HEK293 (cell line): ENCODE results near the gene RAB9B.

Source experiments
- CTCF ChIA-PET: fragments of 350-600 bp; formaldehyde crosslinking; extraction: SDS; loops from one replicate; lab custom pipeline; 2021; ENCODE audit warnings: antibody characterized with exemption; lab: Yijun Ruan, JAX
- POLR2A ChIA-PET: fragments of 300-600 bp; formaldehyde crosslinking; extraction: SDS; loops from one replicate; lab custom pipeline; 2020; ENCODE audit warnings: antibody characterized with exemption, inconsistent platforms; lab: Yijun Ruan, JAX
- H3K27ac ChIP-seq: fragments of 200-500 bp; sonication (Bioruptor generic); 2 replicates; pipeline ENCODE4 v1.5.1; 2014; ENCODE audit warnings: low read depth, low read length, control low read depth, inconsistent platforms; ENCODE audit errors: extremely low read depth
- H3K36me3 ChIP-seq, 2 experiments: fragments of 200-500 bp in 1 of 2; sonication (Bioruptor generic) in 1 of 2; 1 replicate in 1 of 2; 2 replicates in 1 of 2; pipeline ENCODE4 v1.5.1; 2014 to 2017; ENCODE audit warnings: inconsistent platforms in 2 of 2, low read length in 2 of 2; ENCODE audit not compliant: control insufficient read depth in 2 of 2, insufficient read depth in 1 of 2
- H3K4me1 ChIP-seq: fragments of 200-500 bp; sonication (Bioruptor generic); 2 replicates; pipeline ENCODE4 v1.5.1; 2014; ENCODE audit warnings: mild to moderate bottlenecking, low read length, inconsistent platforms; ENCODE audit not compliant: control insufficient read depth, insufficient read depth
- H3K4me3 ChIP-seq: 2 replicates; pipeline ENCODE4 v1.5.1; 2011; ENCODE audit warnings: low read depth, mild to moderate bottlenecking, control low read depth, low read length, moderate library complexity
- H3K9me3 ChIP-seq: fragments of 200-500 bp; sonication (Bioruptor generic); 2 replicates; pipeline ENCODE4 v1.5.1; 2014; ENCODE audit warnings: low read depth, low read length, inconsistent platforms; ENCODE audit not compliant: control insufficient read depth, insufficient read depth
- EGR2 ChIP-seq: fragments of 450-650 bp; formaldehyde crosslinking; IDR thresholded peaks from 2 replicates; pipeline ENCODE4 v1.5.1; 2016; ENCODE audit warnings: low read depth, missing biosample characterization, missing genetic modification characterization
- GLIS1 ChIP-seq: fragments of 450-650 bp; formaldehyde crosslinking; IDR thresholded peaks from 2 replicates; pipeline ENCODE4 v1.5.1; 2016; ENCODE audit warnings: missing biosample characterization, missing genetic modification characterization
- PATZ1 ChIP-seq: fragments of 450-650 bp; formaldehyde crosslinking; IDR thresholded peaks from 2 replicates; pipeline ENCODE4 v1.5.1; 2016; ENCODE audit warnings: missing biosample characterization, missing genetic modification characterization
- PBX3 ChIP-seq: sonication (generic); formaldehyde crosslinking; IDR thresholded peaks from 2 replicates; pipeline ENCODE4 v1.8.1; 2022; ENCODE audit warnings: mild to moderate bottlenecking, moderate library complexity, missing genetic modification reagents
- ZNF133 ChIP-seq: fragments of 450-650 bp; formaldehyde crosslinking; IDR thresholded peaks from 2 replicates; pipeline ENCODE4 v1.5.1; 2016; ENCODE audit warnings: missing biosample characterization, missing genetic modification characterization
- ZNF148 ChIP-seq: fragments of 450-650 bp; formaldehyde crosslinking; IDR thresholded peaks from 2 replicates; pipeline ENCODE4 v1.5.0; 2017; ENCODE audit warnings: missing biosample characterization, missing genetic modification characterization, borderline replicate concordance
- ZNF211 ChIP-seq: fragments of 450-650 bp; formaldehyde crosslinking; IDR thresholded peaks from 2 replicates; pipeline ENCODE4 v1.5.1; 2016; ENCODE audit warnings: low read depth, missing biosample characterization, missing genetic modification characterization
- ZNF223 ChIP-seq: fragments of 450-650 bp; formaldehyde crosslinking; IDR thresholded peaks from 2 replicates; pipeline ENCODE4 v1.5.1; 2016; ENCODE audit warnings: missing biosample characterization, missing genetic modification characterization
- ZNF324 ChIP-seq: fragments of 450-650 bp; formaldehyde crosslinking; IDR thresholded peaks from 2 replicates; pipeline ENCODE4 v1.5.1; 2016; ENCODE audit warnings: missing biosample characterization, missing genetic modification characterization
- ZNF391 ChIP-seq: fragments of 450-650 bp; formaldehyde crosslinking; IDR thresholded peaks from 2 replicates; pipeline ENCODE4 v1.5.1; 2016; ENCODE audit warnings: low read depth, missing biosample characterization, missing genetic modification characterization, borderline replicate concordance
- ZNF398 ChIP-seq: fragments of 450-650 bp; formaldehyde crosslinking; IDR thresholded peaks from 2 replicates; pipeline ENCODE4 v1.5.1; 2017; ENCODE audit warnings: missing biosample characterization, missing genetic modification characterization
- ZNF449 ChIP-seq: fragments of 450-650 bp; formaldehyde crosslinking; IDR thresholded peaks from 2 replicates; pipeline ENCODE4 v1.5.1; 2017; ENCODE audit warnings: missing biosample characterization, mild to moderate bottlenecking, missing genetic modification characterization, moderate library complexity
- ZNF548 ChIP-seq: fragments of 450-650 bp; formaldehyde crosslinking; IDR thresholded peaks from 2 replicates; pipeline ENCODE4 v1.5.1; 2016; ENCODE audit warnings: missing biosample characterization, missing genetic modification characterization
- ZNF561 ChIP-seq: fragments of 450-650 bp; IDR thresholded peaks from 2 replicates; pipeline ENCODE4 v1.5.1; 2018; ENCODE audit warnings: missing biosample characterization, missing genetic modification characterization, borderline replicate concordance
- ZNF660 ChIP-seq: fragments of 450-650 bp; IDR thresholded peaks from 2 replicates; pipeline ENCODE4 v1.5.1; 2018; ENCODE audit warnings: missing biosample characterization, mild to moderate bottlenecking, missing genetic modification characterization
- ZNF701 ChIP-seq: fragments of 450-650 bp; formaldehyde crosslinking; IDR thresholded peaks from 2 replicates; pipeline ENCODE4 v1.5.1; 2016; ENCODE audit warnings: missing biosample characterization, missing genetic modification characterization
- ZNF777 ChIP-seq: fragments of 450-650 bp; formaldehyde crosslinking; IDR thresholded peaks from 2 replicates; pipeline ENCODE4 v1.5.1; 2017; ENCODE audit warnings: missing biosample characterization, missing genetic modification characterization, borderline replicate concordance
- ZNF785 ChIP-seq: fragments of 450-650 bp; formaldehyde crosslinking; IDR thresholded peaks from 2 replicates; pipeline ENCODE4 v1.5.1; 2016; ENCODE audit warnings: missing biosample characterization, missing genetic modification characterization
- ZNF837 ChIP-seq: fragments of 450-650 bp; formaldehyde crosslinking; IDR thresholded peaks from 2 replicates; pipeline ENCODE4 v1.5.1; 2016; ENCODE audit warnings: missing biosample characterization, missing genetic modification characterization
- ZNF843 ChIP-seq: fragments of 450-650 bp; formaldehyde crosslinking; IDR thresholded peaks from 2 replicates; pipeline ENCODE4 v1.5.1; 2016; ENCODE audit warnings: missing biosample characterization, missing genetic modification characterization
- ZSCAN23 ChIP-seq: fragments of 450-650 bp; formaldehyde crosslinking; IDR thresholded peaks from 2 replicates; pipeline ENCODE4 v1.5.1; 2016; ENCODE audit warnings: missing biosample characterization, missing genetic modification characterization
- TF ChIP-seq, protein P1 (sequence below): fragments of 450-650 bp; formaldehyde crosslinking; IDR thresholded peaks from 2 replicates; pipeline ENCODE4 v1.5.1; 2016; ENCODE audit warnings: missing biosample characterization, missing genetic modification characterization
- TF ChIP-seq, protein P2 (sequence below): fragments of 450-650 bp; formaldehyde crosslinking; IDR thresholded peaks from 2 replicates; pipeline ENCODE4 v1.5.1; 2017; ENCODE audit warnings: missing biosample characterization, missing genetic modification characterization

RAB9B gene

GRCh38 chrX:103864149-103864548 is 32.1 kb upstream of the RAB9B start (continued):
- TF ChIP-seq ZNF449 (tag by site-specific recombination), result no peak
- TF ChIP-seq, protein P1, sequence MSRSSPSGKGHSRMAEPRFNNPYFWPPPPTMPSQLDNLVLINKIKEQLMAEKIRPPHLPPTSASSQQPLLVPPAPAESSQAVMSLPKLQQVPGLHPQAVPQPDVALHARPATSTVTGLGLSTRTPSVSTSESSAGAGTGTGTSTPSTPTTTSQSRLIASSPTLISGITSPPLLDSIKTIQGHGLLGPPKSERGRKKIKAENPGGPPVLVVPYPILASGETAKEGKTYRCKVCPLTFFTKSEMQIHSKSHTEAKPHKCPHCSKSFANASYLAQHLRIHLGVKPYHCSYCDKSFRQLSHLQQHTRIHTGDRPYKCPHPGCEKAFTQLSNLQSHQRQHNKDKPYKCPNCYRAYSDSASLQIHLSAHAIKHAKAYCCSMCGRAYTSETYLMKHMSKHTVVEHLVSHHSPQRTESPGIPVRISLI (tag by site-specific recombination), result no peak
- TF ChIP-seq, protein P2, sequence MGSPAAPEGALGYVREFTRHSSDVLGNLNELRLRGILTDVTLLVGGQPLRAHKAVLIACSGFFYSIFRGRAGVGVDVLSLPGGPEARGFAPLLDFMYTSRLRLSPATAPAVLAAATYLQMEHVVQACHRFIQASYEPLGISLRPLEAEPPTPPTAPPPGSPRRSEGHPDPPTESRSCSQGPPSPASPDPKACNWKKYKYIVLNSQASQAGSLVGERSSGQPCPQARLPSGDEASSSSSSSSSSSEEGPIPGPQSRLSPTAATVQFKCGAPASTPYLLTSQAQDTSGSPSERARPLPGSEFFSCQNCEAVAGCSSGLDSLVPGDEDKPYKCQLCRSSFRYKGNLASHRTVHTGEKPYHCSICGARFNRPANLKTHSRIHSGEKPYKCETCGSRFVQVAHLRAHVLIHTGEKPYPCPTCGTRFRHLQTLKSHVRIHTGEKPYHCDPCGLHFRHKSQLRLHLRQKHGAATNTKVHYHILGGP (tag by site-specific recombination), result no peak
- TF ChIP-seq ZNF701, result no peak
- no peak for TF ChIP-seq ZNF133 (tag by site-specific recombination)
- TF ChIP-seq ZNF843, result no peak
- no peak for TF ChIP-seq ZNF398 (tag by site-specific recombination)
- TF ChIP-seq, all 188 proteins: peak for 0

- H3K4me1 ChIP-seq, result no peaks in the 10 kb centered on the region
- no peak overlapping the region for H3K4me3 ChIP-seq
- no peaks in the 10 kb centered on the region for H3K36me3 ChIP-seq
- no peak overlapping the region for H3K27ac ChIP-seq
- CTCF ChIA-PET, result interaction anchor here (0.5 to 2.5 kb wide), 3 partner anchors 16 to 262 kb away, joined by 3 to 16 read pairs (median 3); no protein-coding TSS in a partner anchor
- TF ChIP-seq PBX3 (CRISPR knock-in tag), result no peak
- no peak for TF ChIP-seq ZSCAN23
- no peak for TF ChIP-seq ZNF548 (tag by site-specific recombination)
- no peak for TF ChIP-seq ZNF561 (tag by site-specific recombination)
- no peak for TF ChIP-seq ZNF785 (tag by site-specific recombination)
- no peak for TF ChIP-seq ZNF777 (tag by site-specific recombination)
- TF ChIP-seq ZNF148 (tag by site-specific recombination), result no peak
- TF ChIP-seq ZNF660, result no peak
- no peak for TF ChIP-seq ZNF837 (tag by site-specific recombination)
- no peak for TF ChIP-seq EGR2 (tag by site-specific recombination)
- TF ChIP-seq ZNF223, result no peak
- TF ChIP-seq GLIS1 (tag by site-specific recombination), result no peak
- TF ChIP-seq PATZ1 (tag by site-specific recombination), result no peak
- no peak for TF ChIP-seq ZNF324 (tag by site-specific recombination)
- TF ChIP-seq ZNF211 (tag by site-specific recombination), result no peak
- TF ChIP-seq ZNF391 (tag by site-specific recombination), result no peak
- TF ChIP-seq, all 188 proteins: peak for 0
- POLR2A ChIA-PET, result interaction anchor here (0.6 kb wide), 1 partner anchor 57 kb away, joined by 3 read pairs; no protein-coding TSS in a partner anchor
- H3K9me3 ChIP-seq, result no peaks in the 10 kb centered on the region
Observed at GRCh38 chrX:103861200-103861599, 29.1 kb upstream of the RAB9B start.
